PC-3 (cell line): ENCODE measurements around the gene FBXW9.

Experiments used
- CTCF ChIP-seq: fragments of 300-600 bp; sonication (generic); conservative IDR thresholded peaks from 2 replicates; pipeline ENCODE4 v1.5.1; 2017; ENCODE audit warnings: antibody characterized with exemption, low read depth, mild to moderate bottlenecking, low read length
- EZH2 ChIP-seq: fragments of 300-600 bp; sonication (generic); IDR thresholded peaks from one replicate; pipeline ENCODE4 v1.6.1; 2017; ENCODE audit warnings: antibody characterized with exemption, mild to moderate bottlenecking, low read length; ENCODE audit not compliant: unreplicated experiment

- no peak for TF ChIP-seq CTCF
- TF ChIP-seq EZH2: no peak
These were observed 19.5 kb upstream of the FBXW9 start for GRCh38 chr19:12715929-12716328.
